ENCODE data around the gene ZNF304.

DNA sequence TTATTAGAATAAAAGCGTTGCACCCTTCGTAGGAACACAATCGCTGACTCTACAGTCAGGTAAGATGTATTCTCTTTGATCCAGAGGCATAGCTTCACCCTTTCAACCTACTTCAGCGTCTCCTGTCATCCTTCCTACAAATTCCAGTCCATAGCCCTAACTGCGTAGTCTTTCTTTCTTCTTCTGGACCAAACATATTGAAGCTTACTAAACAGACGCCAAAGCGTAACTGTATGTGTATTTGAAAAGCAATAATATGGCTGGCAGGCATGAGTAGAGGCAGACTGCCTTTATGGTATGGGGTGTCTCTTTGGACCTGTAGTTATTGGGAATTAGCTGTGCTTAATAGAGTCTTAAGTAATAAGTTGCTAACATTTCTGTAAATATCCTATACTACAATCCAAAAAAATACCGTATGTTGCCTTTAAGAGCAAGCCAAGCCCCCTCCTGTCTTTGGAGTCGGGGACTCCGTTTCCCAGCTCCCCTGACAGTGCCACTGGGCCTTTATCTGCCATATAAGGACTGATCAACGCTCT, 38.2 kb downstream of the ZNF304 start:
- TF ChIP-seq CTCF (IDR thresholded peaks at IDR 0.05) (no peak), ZFX (IDR thresholded peaks at IDR 0.05; ENCODE audit: borderline replicate concordance) (no peak)

All from 22Rv1 (cell line).